A549 (cell line): ENCODE results near the gene GABBR2. TPM values are rescaled to one million over a fixed set of nuclear protein-coding genes. Genes with fewer than 3 reads are reported as not detected.

Experiments used
- ATAC-seq, 2 experiments: fragments of 200-7000 bp in 1 of 2; fragments of >200 bp in 1 of 2; cut with Nextera tagmentation in 1 of 2; cut with Tn5 transposase in 1 of 2; 3 replicates each; pipeline versions ENCODE4 v1.8.0 to v1.9.1; 2018 to 2020; ENCODE audit warnings: mild to moderate bottlenecking in 1 of 2, moderate library complexity in 1 of 2
- CTCF ChIA-PET: fragments of 300-600 bp; sonication (Branson Sonifier 250); formaldehyde crosslinking; extraction: SDS; loops from one replicate; lab custom pipeline; 2021; ENCODE audit warnings: antibody characterized with exemption, inconsistent platforms; lab: Yijun Ruan, JAX
- POLR2A ChIA-PET: fragments of 350-600 bp; formaldehyde crosslinking; extraction: SDS; loops from one replicate; lab custom pipeline; 2021; ENCODE audit warnings: antibody characterized with exemption, inconsistent platforms; lab: Yijun Ruan, JAX
- DNase-seq, 2 experiments: peaks; one replicate each; pipeline versions ENCODE4 v3.0.0 to v3.0.0-alpha.2; 2011 to 2016; ENCODE audit warnings: low read depth in 1 of 2, low spot score in 1 of 2
- FAIRE-seq: peaks from 2 replicates; lab custom pipeline; 2011; peaks lifted over from hg19 to GRCh38; lab: Jason Lieb, UNC
- H3K27ac ChIP-seq, 2 experiments: fragments of >200 bp; sonication (Bioruptor Twin); formaldehyde crosslinking; 3 replicates each; pipeline ENCODE4 v1.5.1; 2016 to 2017
- H3K4me1 ChIP-seq: fragments of >200 bp; sonication (Bioruptor Twin); formaldehyde crosslinking; 3 replicates; pipeline ENCODE4 v1.6.1; 2016
- H3K4me2 ChIP-seq: fragments of >200 bp; sonication (Bioruptor Twin); formaldehyde crosslinking; 3 replicates; pipeline ENCODE4 v1.6.1; 2016
- H3K4me3 ChIP-seq: fragments of >200 bp; sonication (Bioruptor Twin); formaldehyde crosslinking; 3 replicates; pipeline ENCODE4 v1.5.1; 2016
- H3K9me3 ChIP-seq: fragments of >200 bp; sonication (Bioruptor Twin); formaldehyde crosslinking; 3 replicates; pipeline ENCODE4 v1.6.1; 2016
- BHLHE40 ChIP-seq: IDR thresholded peaks from 2 replicates; pipeline ENCODE4 v1.6.1; 2012; ENCODE audit warnings: low read depth, low read length, inconsistent platforms
- CBX2 ChIP-seq: fragments of 200-600 bp; sonication (generic); IDR thresholded peaks from 2 replicates; pipeline ENCODE4 v1.6.1; 2016; ENCODE audit warnings: low read depth, mild to moderate bottlenecking, borderline replicate concordance
- CEBPB ChIP-seq, 2 experiments: fragments of >200 bp in 1 of 2; sonication (Bioruptor Twin) in 1 of 2; formaldehyde crosslinking in 1 of 2; IDR thresholded peaks; 2 replicates each; pipeline ENCODE4 v1.6.1; 2012 to 2016
- CHD2 ChIP-seq: fragments of 150-350 bp; IDR thresholded peaks from 2 replicates; pipeline ENCODE4 v1.6.1; 2014; ENCODE audit warnings: low read length; ENCODE audit not compliant: partially characterized antibody
- CHD4 ChIP-seq: fragments of 200-600 bp; sonication (generic); IDR thresholded peaks from 2 replicates; pipeline ENCODE4 v1.6.1; 2016; ENCODE audit warnings: antibody characterized with exemption, mild to moderate bottlenecking, borderline replicate concordance
- EHMT2 ChIP-seq: fragments of 200-600 bp; sonication (generic); IDR thresholded peaks from 2 replicates; pipeline ENCODE4 v1.6.1; 2016; ENCODE audit warnings: antibody characterized with exemption, low read depth, mild to moderate bottlenecking, moderate library complexity
- ELK1 ChIP-seq: fragments of 150-350 bp; IDR thresholded peaks from 2 replicates; pipeline ENCODE4 v1.6.1; 2014; ENCODE audit warnings: low read depth, mild to moderate bottlenecking, low read length
- FOSB ChIP-seq: fragments of 250-450 bp; sonication (Bioruptor Pico); IDR thresholded peaks from 2 replicates; pipeline ENCODE4 v1.5.0; 2020; ENCODE audit warnings: mild to moderate bottlenecking, moderate library complexity
- FOSL2 ChIP-seq, 2 experiments: fragments of 450-650 bp in 1 of 2; fragments of >200 bp in 1 of 2; sonication (Bioruptor Twin) in 1 of 2; formaldehyde crosslinking; IDR thresholded peaks; 2 replicates each; pipeline versions ENCODE4 v1.5.0 to v1.6.1; 2016 to 2020; ENCODE audit warnings: mild to moderate bottlenecking in 1 of 2, moderate library complexity in 1 of 2
- FOXS1 ChIP-seq: fragments of 250-450 bp; sonication (Bioruptor Pico); IDR thresholded peaks from 2 replicates; pipeline ENCODE4 v1.5.0; 2020; ENCODE audit warnings: mild to moderate bottlenecking, moderate library complexity
- HDAC2 ChIP-seq: fragments of 200-600 bp; sonication (generic); IDR thresholded peaks from 2 replicates; pipeline ENCODE4 v1.6.1; 2016
- KDM1A ChIP-seq: fragments of 200-600 bp; sonication (generic); IDR thresholded peaks from 2 replicates; pipeline ENCODE4 v1.6.1; 2016; ENCODE audit warnings: low read depth, mild to moderate bottlenecking
- MAFK ChIP-seq: fragments of 450-650 bp; IDR thresholded peaks from 2 replicates; pipeline ENCODE4 v1.6.1; 2014; ENCODE audit not compliant: partially characterized antibody
- NFE2L2 ChIP-seq: fragments of 150-350 bp; conservative IDR thresholded peaks from 2 replicates; pipeline ENCODE4 v1.6.1; 2014; ENCODE audit warnings: low read length
- NR3C1 ChIP-seq: fragments of >200 bp; sonication (Bioruptor Twin); formaldehyde crosslinking; IDR thresholded peaks from 3 replicates; pipeline ENCODE4 v1.6.1; 2017
- PBX3 ChIP-seq: IDR thresholded peaks from 2 replicates; pipeline ENCODE4 v1.6.1; 2012
- POLR2AphosphoS2 ChIP-seq: conservative IDR thresholded peaks from 2 replicates; pipeline ENCODE4 v1.6.1; 2012; ENCODE audit warnings: low read length, improper control_type of control experiment, inconsistent platforms
- RAD21 ChIP-seq, 2 experiments: fragments of >200 bp in 1 of 2; sonication (Bioruptor Twin) in 1 of 2; formaldehyde crosslinking in 1 of 2; IDR thresholded peaks in 1 of 2; conservative IDR thresholded peaks in 1 of 2; 2 replicates in 1 of 2; 3 replicates in 1 of 2; pipeline ENCODE4 v1.6.1; 2012 to 2018; ENCODE audit warnings: inconsistent platforms in 1 of 2
- RARB ChIP-seq: fragments of 250-450 bp; sonication (Bioruptor Pico); IDR thresholded peaks from 2 replicates; pipeline ENCODE4 v1.8.0; 2021; ENCODE audit warnings: mild to moderate bottlenecking, moderate library complexity
- RFX5 ChIP-seq: fragments of 450-650 bp; IDR thresholded peaks from 2 replicates; pipeline ENCODE4 v1.7.1; 2014; ENCODE audit warnings: antibody characterized with exemption, mild to moderate bottlenecking, moderate library complexity
- TFCP2L1 ChIP-seq: fragments of 250-450 bp; sonication (Bioruptor Pico); IDR thresholded peaks from 2 replicates; pipeline ENCODE4 v1.5.0; 2021; ENCODE audit warnings: mild to moderate bottlenecking
- ZC3H11A ChIP-seq: fragments of 450-650 bp; IDR thresholded peaks from 2 replicates; pipeline ENCODE4 v1.6.1; 2014; ENCODE audit warnings: antibody characterized with exemption, mild to moderate bottlenecking
- WGBS: methylation state at CpG from one replicate; pipeline ENCODE4 v1.1.6; 2017; ENCODE audit errors: missing lambda C conversion rate; 5-methylcytosine and 5-hydroxymethylcytosine counted together
- polyA plus RNA-seq, 4 experiments: library from polyadenylated mRNA; depleted of rRNA in 3 of 4; stranded (reverse); fragments of >200 nt; fragmentation: RNase III in 1 of 4; extraction: RNeasy Plus Mini Kit Qiagen cat#74134 plus additional on column Dnase treatment in 1 of 4; gene quantifications; 2 replicates in 3 of 4; 3 replicates in 1 of 4; pipeline ENCODE4 v1.2.3, GENCODE V29; 2011 to 2017
- TF ChIP-seq, protein P1 (sequence below): fragments of 250-450 bp; sonication (Bioruptor Pico); IDR thresholded peaks from 2 replicates; pipeline ENCODE4 v1.5.0; 2020; ENCODE audit warnings: low read depth, mild to moderate bottlenecking, moderate library complexity
- TF ChIP-seq, protein P2 (sequence below): fragments of >200 bp; sonication (Bioruptor Twin); formaldehyde crosslinking; IDR thresholded peaks from 3 replicates; pipeline ENCODE4 v1.5.1; 2016
- TF ChIP-seq, protein P3 (sequence below): IDR thresholded peaks from 2 replicates; pipeline ENCODE4 v1.6.1; 2012; ENCODE audit warnings: low read depth, borderline replicate concordance

Gene GABBR2
- polyA plus RNA-seq, 2 of the 4 experiments (the other 2 are of a cell fraction), result 0.08 to 0.57 TPM

DNA sequence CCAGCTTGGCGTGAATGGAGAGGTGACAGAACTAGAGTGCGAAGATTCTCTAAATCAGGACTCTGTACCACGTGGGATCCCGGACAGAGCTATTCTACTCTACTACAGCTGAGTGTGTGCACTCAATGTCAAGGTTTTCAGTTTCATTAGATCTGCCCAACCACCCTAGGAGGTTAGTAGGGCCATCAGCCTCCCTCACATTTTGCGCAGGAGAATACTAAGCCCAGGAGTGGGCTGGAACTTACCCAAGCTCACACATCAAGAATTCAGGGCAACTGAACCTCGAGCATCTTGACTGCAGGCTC lies 385.0 kb downstream of the GABBR2 start:
- H3K9me3 ChIP-seq, result no peaks in the 10 kb centered on the region
- H3K27ac ChIP-seq, result no peak overlapping the region
- TF ChIP-seq HDAC2 (no peak), NR3C1 (no peak)
- FAIRE-seq (no peak), DNase-seq (no peak), ATAC-seq (peak in 1 of 2 experiments; percentile 41; a peak in 3 of 6 replicates)
- CTCF ChIA-PET, result interaction anchor here (0.5 to 1.5 kb wide), 3 partner anchors 8 to 201 kb away, joined by 3 to 5 read pairs (median 4); no protein-coding TSS in a partner anchor
- POLR2A ChIA-PET, result no interaction called here
- WGBS, result 46% methylated on average over 6 of the region's 6 CpGs
- H3K4me3 ChIP-seq, result no peak overlapping the region
- no peak overlapping the region for H3K4me2 ChIP-seq
- H3K4me1 ChIP-seq, result no peaks in the 10 kb centered on the region

DNA sequence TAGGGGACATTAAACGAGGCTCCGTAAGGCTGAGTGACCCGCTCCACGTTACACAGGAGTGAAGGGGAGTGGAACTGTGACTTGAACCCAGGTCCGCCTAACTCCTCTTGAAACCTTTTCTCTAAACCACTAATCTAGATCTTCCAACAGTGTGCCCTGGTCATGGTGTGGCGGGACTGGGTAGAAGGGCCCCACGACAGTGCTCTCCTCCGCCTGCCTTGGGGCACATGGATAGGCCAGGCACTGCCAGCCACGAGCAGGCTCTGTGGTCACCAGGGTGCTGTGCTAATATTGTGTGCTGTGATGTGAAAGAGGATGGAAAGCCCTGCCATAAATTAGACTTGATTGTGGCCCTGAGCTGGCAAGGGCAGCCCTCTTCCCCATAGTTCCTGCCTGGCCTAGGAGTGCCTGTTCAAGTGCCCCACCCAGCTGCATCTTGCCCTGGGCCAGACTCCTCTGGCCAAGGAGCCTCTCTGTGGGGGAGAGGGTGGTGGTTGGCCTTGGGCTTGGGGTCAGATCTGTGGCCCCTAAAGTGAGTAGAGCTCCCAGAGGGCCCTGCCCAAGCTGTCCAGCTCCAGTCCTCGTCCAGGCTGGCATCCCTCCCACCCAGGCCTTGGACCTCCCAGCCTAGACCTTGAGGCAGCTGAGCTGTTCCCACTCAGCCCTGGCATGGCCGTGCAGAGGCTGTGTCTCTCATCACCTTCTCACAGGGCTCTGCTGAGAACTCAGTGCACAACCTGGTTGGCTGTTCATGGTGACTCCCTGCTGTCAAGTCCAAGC lies 385.5 kb downstream of the GABBR2 start:
- CTCF ChIA-PET, result interaction anchor here (0.9 to 1.5 kb wide), 2 partner anchors 7 to 8 kb away, joined by 4 to 5 read pairs; no protein-coding TSS in a partner anchor
- no peaks in the 10 kb centered on the region for H3K9me3 ChIP-seq
- WGBS, result 85% methylated on average over 10 of the region's 11 CpGs

DNA sequence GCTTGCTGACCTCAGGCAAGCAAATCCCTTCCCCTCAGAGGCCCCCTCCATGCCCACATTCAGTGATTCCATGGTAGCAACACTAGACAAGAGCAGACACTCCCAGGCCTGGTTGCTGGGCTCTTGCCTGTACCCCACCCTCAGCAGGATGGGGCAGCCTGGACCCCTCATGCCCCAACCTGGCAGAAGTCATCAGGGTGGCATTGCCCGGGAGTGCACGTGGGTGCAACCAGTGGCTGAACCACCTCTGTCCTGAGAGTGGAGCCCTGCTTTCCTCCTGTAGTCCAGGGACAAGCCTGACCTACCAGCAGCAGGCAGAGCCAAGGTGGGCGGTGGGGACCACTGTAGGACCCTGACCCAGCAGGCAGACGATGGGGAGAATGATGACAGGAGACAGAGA lies 387.5 kb downstream of the GABBR2 start:
- TF ChIP-seq, protein P1, sequence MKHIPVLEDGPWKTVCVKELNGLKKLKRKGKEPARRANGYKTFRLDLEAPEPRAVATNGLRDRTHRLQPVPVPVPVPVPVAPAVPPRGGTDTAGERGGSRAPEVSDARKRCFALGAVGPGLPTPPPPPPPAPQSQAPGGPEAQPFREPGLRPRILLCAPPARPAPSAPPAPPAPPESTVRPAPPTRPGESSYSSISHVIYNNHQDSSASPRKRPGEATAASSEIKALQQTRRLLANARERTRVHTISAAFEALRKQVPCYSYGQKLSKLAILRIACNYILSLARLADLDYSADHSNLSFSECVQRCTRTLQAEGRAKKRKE (CRISPR knock-in tag), result no peak
- TF ChIP-seq ZC3H11A, result no peak
- TF ChIP-seq TFCP2L1 (CRISPR knock-in tag), result no peak
- no peak for TF ChIP-seq FOXS1 (CRISPR knock-in tag)
- TF ChIP-seq CBX2, result no peak
- no peak for TF ChIP-seq BHLHE40
- no peak for TF ChIP-seq NFE2L2
- TF ChIP-seq, protein P2, sequence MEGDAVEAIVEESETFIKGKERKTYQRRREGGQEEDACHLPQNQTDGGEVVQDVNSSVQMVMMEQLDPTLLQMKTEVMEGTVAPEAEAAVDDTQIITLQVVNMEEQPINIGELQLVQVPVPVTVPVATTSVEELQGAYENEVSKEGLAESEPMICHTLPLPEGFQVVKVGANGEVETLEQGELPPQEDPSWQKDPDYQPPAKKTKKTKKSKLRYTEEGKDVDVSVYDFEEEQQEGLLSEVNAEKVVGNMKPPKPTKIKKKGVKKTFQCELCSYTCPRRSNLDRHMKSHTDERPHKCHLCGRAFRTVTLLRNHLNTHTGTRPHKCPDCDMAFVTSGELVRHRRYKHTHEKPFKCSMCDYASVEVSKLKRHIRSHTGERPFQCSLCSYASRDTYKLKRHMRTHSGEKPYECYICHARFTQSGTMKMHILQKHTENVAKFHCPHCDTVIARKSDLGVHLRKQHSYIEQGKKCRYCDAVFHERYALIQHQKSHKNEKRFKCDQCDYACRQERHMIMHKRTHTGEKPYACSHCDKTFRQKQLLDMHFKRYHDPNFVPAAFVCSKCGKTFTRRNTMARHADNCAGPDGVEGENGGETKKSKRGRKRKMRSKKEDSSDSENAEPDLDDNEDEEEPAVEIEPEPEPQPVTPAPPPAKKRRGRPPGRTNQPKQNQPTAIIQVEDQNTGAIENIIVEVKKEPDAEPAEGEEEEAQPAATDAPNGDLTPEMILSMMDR, result no peak
- no peak for TF ChIP-seq CEBPB (IDR thresholded peaks at IDR 0.05)
- TF ChIP-seq ELK1, result no peak
- TF ChIP-seq EHMT2, result no peak
- no peak for TF ChIP-seq RAD21 (conservative IDR thresholded peaks at IDR 0.05 in 1 of 2, IDR thresholded peaks at IDR 0.05 in 1 of 2)
- TF ChIP-seq FOSB, result no peak
- TF ChIP-seq NR3C1, result no peak
- TF ChIP-seq KDM1A, result no peak
- no peak for TF ChIP-seq RFX5
- TF ChIP-seq CHD4, result no peak
- DNase-seq (no peak), FAIRE-seq (no peak), ATAC-seq (no peak)
- ChIA-PET POLR2A (no interaction called here), CTCF (no interaction called here)
- WGBS, result 7% methylated on average over 2 of the region's 4 CpGs
- Histone ChIP-seq H3K9me3 (no peaks in the 10 kb centered on the region), H3K4me3 (no peak overlapping the region), H3K4me1 (no peaks in the 10 kb centered on the region), H3K27ac (no peak overlapping the region), H3K4me2 (no peak overlapping the region)

More for the DNA sequence above, 385.5 kb downstream of the GABBR2 start:
- FAIRE-seq, result no peak
- DNase-seq, result no peak
- no peak for TF ChIP-seq FOSL2 (IDR thresholded peaks at IDR 0.05)
- no peak for TF ChIP-seq FOSL2 (CRISPR knock-in tag; IDR thresholded peaks at IDR 0.05)
- no peak for TF ChIP-seq POLR2AphosphoS2
- TF ChIP-seq, protein P3, sequence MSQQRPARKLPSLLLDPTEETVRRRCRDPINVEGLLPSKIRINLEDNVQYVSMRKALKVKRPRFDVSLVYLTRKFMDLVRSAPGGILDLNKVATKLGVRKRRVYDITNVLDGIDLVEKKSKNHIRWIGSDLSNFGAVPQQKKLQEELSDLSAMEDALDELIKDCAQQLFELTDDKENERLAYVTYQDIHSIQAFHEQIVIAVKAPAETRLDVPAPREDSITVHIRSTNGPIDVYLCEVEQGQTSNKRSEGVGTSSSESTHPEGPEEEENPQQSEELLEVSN, result no peak
- no peak for TF ChIP-seq PBX3
- no peak for TF ChIP-seq CHD2
- no peak for TF ChIP-seq MAFK
- TF ChIP-seq RARB (CRISPR knock-in tag), result no peak
- Histone ChIP-seq H3K27ac (no peak overlapping the region), H3K4me3 (no peak overlapping the region), H3K4me1 (no peaks in the 10 kb centered on the region), H3K4me2 (no peak overlapping the region)
- POLR2A ChIA-PET, result no interaction called here
- peak in 1 of 2 experiments; percentile 34; a peak in 3 of 6 replicates for ATAC-seq
